Measurements from ENCODE around the gene NUP62.

NUP62 gene

GRCh38 chr19:49862391-49863253 lies 66.7 kb downstream of the NUP62 start:
- Histone ChIP-seq H3K4me3 (ENCODE audit: extremely low read depth, insufficient read depth, low read length, poor library complexity, severe bottlenecking) (no peak overlapping the region), H3K36me3 (ENCODE audit: control insufficient read depth, insufficient read depth, low read length) (peaks cover 63% of the 10 kb centered on the region), H3K4me1 (ENCODE audit: control insufficient read depth, insufficient read depth, low read length, poor library complexity, severe bottlenecking) (peaks cover 9% of the 10 kb centered on the region), H3K9me3 (ENCODE audit: control insufficient read depth, low read length) (no peaks in the 10 kb centered on the region), H3K27ac (ENCODE audit: low read depth, low read length, severe bottlenecking) (no peak overlapping the region)
- 88 to 91% methylated on average over 37 to 47 of the region's 49 CpGs for WGBS, 2 experiments (ENCODE audit: insufficient coverage in 2 of 2)

DNA sequence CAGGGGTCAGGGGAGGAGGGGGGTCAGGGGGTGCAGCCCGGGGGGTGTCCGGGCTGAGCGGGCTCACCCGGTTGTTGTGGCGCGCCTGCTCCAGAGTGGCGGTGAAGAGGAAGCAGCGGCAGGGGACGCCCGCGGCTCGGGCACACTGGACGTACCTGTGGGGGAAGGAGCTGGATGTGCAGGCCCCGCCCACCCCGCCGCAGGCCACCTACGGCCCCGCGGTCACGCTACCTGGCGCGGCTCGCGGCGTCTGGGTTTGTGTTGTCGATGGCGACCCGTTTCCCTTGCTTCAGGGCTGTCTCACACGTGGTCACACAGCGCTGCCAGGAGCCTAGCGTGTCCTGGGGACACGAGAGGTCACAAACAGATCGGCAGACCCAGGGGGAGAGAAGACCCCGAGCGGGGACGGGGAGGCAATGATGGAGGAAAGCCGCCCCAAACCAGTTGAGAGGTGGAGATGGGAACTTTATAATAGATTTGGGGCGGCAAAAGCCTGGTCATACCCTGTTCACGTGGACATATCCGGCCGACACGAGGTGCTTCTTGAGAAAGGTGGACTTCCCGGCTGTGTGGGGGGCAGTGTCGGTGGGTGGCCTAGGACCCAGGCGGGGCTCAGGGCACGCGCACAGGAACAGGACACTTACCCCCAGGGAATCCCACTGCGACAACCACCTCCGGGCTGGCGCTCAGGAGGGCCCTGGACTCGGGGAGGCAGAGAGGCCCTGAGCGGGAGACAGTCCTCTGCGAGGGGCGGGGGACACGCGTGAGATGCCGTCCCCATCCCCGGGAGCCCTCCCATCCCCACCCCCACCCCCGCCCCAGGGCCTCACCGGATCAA lies 67.5 kb downstream of the NUP62 start:
- H3K27ac ChIP-seq (ENCODE audit: low read depth, low read length, severe bottlenecking), result no peak overlapping the region
- no peaks in the 10 kb centered on the region for H3K9me3 ChIP-seq (ENCODE audit: control insufficient read depth, low read length)
- WGBS, 2 experiments (ENCODE audit: insufficient coverage in 2 of 2), result 96 to 97% methylated on average over 25 to 46 of the region's 60 CpGs
- no peak overlapping the region for H3K4me3 ChIP-seq (ENCODE audit: extremely low read depth, insufficient read depth, low read length, poor library complexity, severe bottlenecking)
- H3K4me1 ChIP-seq (ENCODE audit: control insufficient read depth, insufficient read depth, low read length, poor library complexity, severe bottlenecking), result peaks cover 9% of the 10 kb centered on the region
- peaks cover 71% of the 10 kb centered on the region for H3K36me3 ChIP-seq (ENCODE audit: control insufficient read depth, insufficient read depth, low read length)

DNA sequence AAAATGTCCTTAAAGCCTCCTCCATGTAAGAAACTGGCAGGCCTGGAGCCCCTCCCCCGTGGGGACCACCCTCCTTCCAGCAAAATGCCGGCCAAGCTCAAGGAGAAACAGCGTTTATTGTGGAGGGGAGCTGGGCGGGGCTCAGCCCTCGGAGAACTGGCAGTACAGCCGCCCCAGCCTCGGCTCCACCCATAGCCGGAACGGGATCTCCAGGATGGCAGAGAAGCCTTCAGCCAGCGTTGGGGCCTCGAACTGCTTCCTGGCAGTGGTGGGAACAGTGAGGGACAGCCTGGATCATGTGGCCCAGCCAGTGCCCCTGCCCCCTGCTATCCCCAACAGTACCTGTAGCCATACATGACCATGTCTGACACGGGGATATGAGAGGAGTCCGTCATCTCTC lies 68.2 kb downstream of the NUP62 start:
- peak overlapping the region; percentile 3 for H3K27ac ChIP-seq (ENCODE audit: low read depth, low read length, severe bottlenecking)
- 71 to 78% methylated on average over 9 to 12 of the region's 13 CpGs for WGBS, 2 experiments (ENCODE audit: insufficient coverage in 2 of 2)

DNA sequence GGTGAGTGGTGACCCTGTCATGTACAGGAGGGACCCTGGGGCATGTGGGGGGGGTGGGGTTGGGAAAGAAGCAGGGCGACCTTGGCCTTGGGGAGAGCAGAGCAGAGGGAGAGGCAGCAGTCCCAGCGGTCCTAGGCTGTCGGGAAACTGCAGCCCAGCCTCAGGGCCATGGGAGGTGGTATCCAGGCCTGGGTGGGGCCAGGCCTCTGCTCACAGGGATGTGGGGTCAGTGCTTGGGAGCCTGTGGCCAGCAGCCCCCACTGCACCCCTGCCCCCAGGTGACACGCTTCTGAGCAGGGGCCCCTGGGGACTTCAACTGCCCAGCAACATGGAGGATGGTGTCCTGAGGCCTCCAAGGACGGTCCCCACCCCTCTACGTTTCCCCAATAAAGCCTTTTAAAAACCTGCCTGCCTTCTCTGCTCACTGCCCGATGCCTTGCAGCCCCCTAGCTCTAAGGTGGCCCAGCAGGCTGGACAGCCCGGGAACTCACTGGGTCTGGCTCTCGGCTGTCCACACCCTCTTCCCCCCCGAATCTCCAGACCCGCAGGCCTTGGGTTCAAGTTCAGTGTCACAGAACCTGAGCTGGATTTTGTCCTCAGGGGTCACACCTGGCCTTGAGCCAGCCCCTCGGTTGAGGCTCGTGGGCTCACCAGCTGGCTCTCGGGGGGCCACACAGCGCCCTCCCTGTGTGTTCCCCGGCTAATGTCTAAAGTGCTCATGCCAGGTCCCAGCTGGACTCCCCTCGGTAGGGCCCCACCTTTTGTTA lies 68.8 kb downstream of the NUP62 start:
- no peak overlapping the region for H3K4me3 ChIP-seq (ENCODE audit: extremely low read depth, insufficient read depth, low read length, poor library complexity, severe bottlenecking)
- 92 to 93% methylated on average over 12 to 17 of the region's 17 CpGs for WGBS, 2 experiments (ENCODE audit: insufficient coverage in 2 of 2)
- peaks cover 81% of the 10 kb centered on the region for H3K36me3 ChIP-seq (ENCODE audit: control insufficient read depth, insufficient read depth, low read length)
- H3K4me1 ChIP-seq (ENCODE audit: control insufficient read depth, insufficient read depth, low read length, poor library complexity, severe bottlenecking), result no peaks in the 10 kb centered on the region
- H3K27ac ChIP-seq (ENCODE audit: low read depth, low read length, severe bottlenecking), result peak overlapping the region; percentile 3
- no peaks in the 10 kb centered on the region for H3K9me3 ChIP-seq (ENCODE audit: control insufficient read depth, low read length)

More for the DNA sequence above, 68.2 kb downstream of the NUP62 start:
- H3K9me3 ChIP-seq (ENCODE audit: control insufficient read depth, low read length), result no peaks in the 10 kb centered on the region
- peaks cover 77% of the 10 kb centered on the region for H3K36me3 ChIP-seq (ENCODE audit: control insufficient read depth, insufficient read depth, low read length)
- H3K4me3 ChIP-seq (ENCODE audit: extremely low read depth, insufficient read depth, low read length, poor library complexity, severe bottlenecking), result no peak overlapping the region
- peaks cover 4% of the 10 kb centered on the region for H3K4me1 ChIP-seq (ENCODE audit: control insufficient read depth, insufficient read depth, low read length, poor library complexity, severe bottlenecking)

DNA sequence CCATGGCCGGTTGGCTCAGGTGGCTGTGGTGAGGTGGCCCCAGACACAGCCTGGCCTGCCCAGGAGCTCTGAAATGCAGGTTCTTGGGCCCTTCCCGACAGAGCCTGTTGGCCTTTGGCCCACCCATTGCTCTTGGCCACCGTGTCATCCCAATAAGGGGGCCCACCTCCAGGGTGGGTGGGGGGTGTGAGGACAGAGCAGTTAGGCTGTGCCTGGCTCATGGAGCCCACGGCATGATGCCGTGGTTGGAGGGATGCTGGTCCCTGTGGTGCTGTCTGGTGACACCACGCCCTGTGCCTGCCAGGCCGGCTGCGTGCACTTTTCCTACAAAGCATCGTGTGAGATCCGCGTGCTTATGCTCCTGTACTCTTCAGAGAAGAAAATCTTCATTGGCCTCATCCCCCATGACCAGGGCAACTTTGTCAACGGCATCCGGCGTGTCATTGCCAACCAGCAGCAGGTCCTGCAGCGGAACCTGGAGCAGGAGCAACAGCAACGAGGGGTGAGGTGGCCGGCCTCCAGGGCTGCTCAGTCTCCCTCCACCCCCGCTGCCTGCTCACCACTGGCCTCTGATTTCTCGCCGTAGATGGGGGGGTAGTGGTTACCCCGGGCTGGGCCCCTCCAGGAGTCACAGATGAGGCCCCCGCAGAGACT lies 69.5 kb downstream of the NUP62 start:
- no peak overlapping the region for H3K4me3 ChIP-seq (ENCODE audit: extremely low read depth, insufficient read depth, low read length, poor library complexity, severe bottlenecking)

GRCh38 chr19:49858088-49858985 lies 71.0 kb downstream of the NUP62 start:
- H3K27ac ChIP-seq (ENCODE audit: low read depth, low read length, severe bottlenecking), result peak overlapping the region; percentile 59
- WGBS, 2 experiments (ENCODE audit: insufficient coverage in 2 of 2), result 93 to 94% methylated on average over 25 to 34 of the region's 37 CpGs

More for the DNA sequence above, 69.5 kb downstream of the NUP62 start:
- Histone ChIP-seq H3K4me1 (ENCODE audit: control insufficient read depth, insufficient read depth, low read length, poor library complexity, severe bottlenecking) (no peaks in the 10 kb centered on the region), H3K9me3 (ENCODE audit: control insufficient read depth, low read length) (no peaks in the 10 kb centered on the region), H3K27ac (ENCODE audit: low read depth, low read length, severe bottlenecking) (no peak overlapping the region), H3K36me3 (ENCODE audit: control insufficient read depth, insufficient read depth, low read length) (peaks cover 81% of the 10 kb centered on the region)
- WGBS, 2 experiments (ENCODE audit: insufficient coverage in 2 of 2), result 92 to 97% methylated on average over 12 to 14 of the region's 22 CpGs

DNA sequence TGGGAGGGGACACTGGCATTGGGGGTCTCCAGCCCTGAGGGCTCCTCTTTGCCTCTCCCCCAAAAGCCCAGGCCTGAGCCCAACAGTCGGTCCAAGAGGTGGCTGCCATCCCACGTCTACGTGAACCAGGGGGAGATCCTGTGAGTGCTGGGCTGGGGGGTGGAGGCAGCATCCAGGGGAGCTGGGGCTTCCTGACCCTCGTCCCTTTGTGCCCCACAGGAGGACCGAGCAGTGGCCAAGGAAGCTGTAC lies 71.5 kb downstream of the NUP62 start:
- 96% methylated on average over 5 of the region's 5 CpGs; no CpG with 5 or more reads in 1 of the 2 experiments for WGBS, 2 experiments (ENCODE audit: insufficient coverage in 2 of 2)

More at GRCh38 chr19:49858088-49858985, 71.0 kb downstream of the NUP62 start:
- H3K9me3 ChIP-seq (ENCODE audit: control insufficient read depth, low read length), result no peaks in the 10 kb centered on the region
- peaks cover 76% of the 10 kb centered on the region for H3K36me3 ChIP-seq (ENCODE audit: control insufficient read depth, insufficient read depth, low read length)
- no peak overlapping the region for H3K4me3 ChIP-seq (ENCODE audit: extremely low read depth, insufficient read depth, low read length, poor library complexity, severe bottlenecking)
- peaks cover under 1% of the 10 kb centered on the region for H3K4me1 ChIP-seq (ENCODE audit: control insufficient read depth, insufficient read depth, low read length, poor library complexity, severe bottlenecking)

GRCh38 chr19:49857061-49857837 lies 72.1 kb downstream of the NUP62 start:
- Histone ChIP-seq H3K36me3 (ENCODE audit: control insufficient read depth, insufficient read depth, low read length) (peaks cover 78% of the 10 kb centered on the region), H3K27ac (ENCODE audit: low read depth, low read length, severe bottlenecking) (no peak overlapping the region), H3K4me1 (ENCODE audit: control insufficient read depth, insufficient read depth, low read length, poor library complexity, severe bottlenecking) (peaks cover 10% of the 10 kb centered on the region), H3K9me3 (ENCODE audit: control insufficient read depth, low read length) (no peaks in the 10 kb centered on the region), H3K4me3 (ENCODE audit: extremely low read depth, insufficient read depth, low read length, poor library complexity, severe bottlenecking) (no peak overlapping the region)
- 96 to 98% methylated on average over 23 to 24 of the region's 26 CpGs for WGBS, 2 experiments (ENCODE audit: insufficient coverage in 2 of 2)

More for the DNA sequence above, 71.5 kb downstream of the NUP62 start:
- Histone ChIP-seq H3K36me3 (ENCODE audit: control insufficient read depth, insufficient read depth, low read length) (peaks cover 72% of the 10 kb centered on the region), H3K4me3 (ENCODE audit: extremely low read depth, insufficient read depth, low read length, poor library complexity, severe bottlenecking) (no peak overlapping the region), H3K4me1 (ENCODE audit: control insufficient read depth, insufficient read depth, low read length, poor library complexity, severe bottlenecking) (peaks cover 7% of the 10 kb centered on the region), H3K9me3 (ENCODE audit: control insufficient read depth, low read length) (no peaks in the 10 kb centered on the region), H3K27ac (ENCODE audit: low read depth, low read length, severe bottlenecking) (no peak overlapping the region)
